HFFc6 (cell line): ENCODE data around the gene PHRF1. TPM values are rescaled to one million over a fixed set of nuclear protein-coding genes. Genes with fewer than 3 reads are reported as not detected.

Experiments used
- DNase-seq: peaks from one replicate; pipeline ENCODE4 v3.0.0-alpha.2; 2018
- H3K27ac Mint-ChIP-seq: 2 replicates; pipeline ENCODE4 v1.8.0; 2020; ENCODE audit warnings: mild to moderate bottlenecking, mixed read lengths
- H3K27me3 Mint-ChIP-seq: 2 replicates; pipeline ENCODE4 v1.8.0; 2021; ENCODE audit warnings: mild to moderate bottlenecking, moderate library complexity, mixed read lengths; ENCODE audit not compliant: insufficient read depth
- H3K36me3 Mint-ChIP-seq: 2 replicates; pipeline ENCODE4 v1.8.0; 2021; ENCODE audit warnings: low read depth, mixed read lengths
- H3K4me1 Mint-ChIP-seq: 2 replicates; pipeline ENCODE4 v1.8.0; 2020; ENCODE audit warnings: low read depth, mixed read lengths
- H3K4me3 Mint-ChIP-seq: 2 replicates; pipeline ENCODE4 v1.8.0; 2020; ENCODE audit warnings: mild to moderate bottlenecking, moderate library complexity, mixed read lengths
- H3K9me3 Mint-ChIP-seq: 2 replicates; pipeline ENCODE4 v1.8.0; 2020; ENCODE audit warnings: mild to moderate bottlenecking, mixed read lengths
- CTCF ChIP-seq: fragments of 200-600 bp; sonication (generic); IDR thresholded peaks from 2 replicates; pipeline ENCODE4 v1.5.0; 2021; ENCODE audit warnings: antibody characterized with exemption, mild to moderate bottlenecking
- total RNA-seq, 6 experiments: library from RNA; stranded (reverse); fragmentation: NEBNext Ultra II Directional; extraction: Animal tissue kit (Norgen Biotek cat#: 25700); gene quantifications; 2 replicates in 1 of 6; 3 replicates in 5 of 6; pipeline ENCODE4 v1.2.3, GENCODE V29; 2021

The PHRF1 gene
- total RNA-seq, 6 experiments from 2014 or later = 23.8 to 27.5 (median 24.8) TPM

GRCh38 chr11:655036-655726 is 78.9 kb downstream of the PHRF1 start:
- no peak for DNase-seq
- Mint-ChIP-seq H3K27me3 (peaks cover 4% of the 10 kb centered on the region), H3K27ac (no peak overlapping the region), H3K36me3 (peaks cover 5% of the 10 kb centered on the region), H3K9me3 (no peaks in the 10 kb centered on the region), H3K4me3 (no peak overlapping the region), H3K4me1 (no peaks in the 10 kb centered on the region)
- no peak for TF ChIP-seq CTCF

GRCh38 chr11:656426-656825 is 80.2 kb downstream of the PHRF1 start:
- Mint-ChIP-seq H3K27ac (no peak overlapping the region), H3K4me3 (no peak overlapping the region), H3K27me3 (peaks cover 4% of the 10 kb centered on the region; the same call in 1 of the 2 replicates), H3K4me1 (no peaks in the 10 kb centered on the region), H3K36me3 (peaks cover 2% of the 10 kb centered on the region), H3K9me3 (no peaks in the 10 kb centered on the region)
- no peak for DNase-seq
- TF ChIP-seq CTCF = no peak

GRCh38 chr11:656866-657265 is 80.6 kb downstream of the PHRF1 start:
- Mint-ChIP-seq H3K4me3 (no peak overlapping the region), H3K27ac (no peak overlapping the region), H3K4me1 (no peaks in the 10 kb centered on the region), H3K27me3 (peaks cover 4% of the 10 kb centered on the region; the same call in 1 of the 2 replicates), H3K9me3 (no peaks in the 10 kb centered on the region), H3K36me3 (no peaks in the 10 kb centered on the region)
- TF ChIP-seq CTCF = no peak
- no peak for DNase-seq

- H3K4me1 Mint-ChIP-seq = no peaks in the 10 kb centered on the region
- H3K9me3 Mint-ChIP-seq = no peaks in the 10 kb centered on the region
- H3K27me3 Mint-ChIP-seq = peaks cover 4% of the 10 kb centered on the region; the same call in 1 of the 2 replicates
- no peak overlapping the region for H3K27ac Mint-ChIP-seq
- no peak for DNase-seq
- TF ChIP-seq CTCF = no peak
- H3K4me3 Mint-ChIP-seq = no peak overlapping the region
- no peaks in the 10 kb centered on the region for H3K36me3 Mint-ChIP-seq
Measured at GRCh38 chr11:657691-658126, 81.4 kb downstream of the PHRF1 start.

GRCh38 chr11:659532-660085 is 83.3 kb downstream of the PHRF1 start:
- no peaks in the 10 kb centered on the region for H3K36me3 Mint-ChIP-seq
- no peak overlapping the region for H3K27ac Mint-ChIP-seq
- TF ChIP-seq CTCF = no peak
- DNase-seq = no peak
- H3K4me1 Mint-ChIP-seq = no peaks in the 10 kb centered on the region
- peaks cover 4% of the 10 kb centered on the region; the same call in 1 of the 2 replicates for H3K27me3 Mint-ChIP-seq
- no peaks in the 10 kb centered on the region for H3K9me3 Mint-ChIP-seq
- no peak overlapping the region for H3K4me3 Mint-ChIP-seq
